Measurements from ENCODE around the gene SPG11.

The SPG11 gene

GRCh38 chr15:44516436-44516835 lies 147.0 kb downstream of the SPG11 start:
- no peak for DNase-seq
